GM19455 (cell line): ENCODE measurements around the gene CHD9NB.
A peak's percentile ranks its signal among the peaks of the same experiment; 100 is the strongest.

Experiments used
- ATAC-seq: cut with Tn5 transposase; IDR thresholded peaks from one replicate; pipeline ENCODE4 v1.9.1; 2021; ENCODE audit not compliant: unreplicated experiment

Gene CHD9NB

GRCh38 chr16:53052519-53053501, at the start of gene CHD9NB:
Gene CHD9NB, minus strand, starts transcription at chr16:53052897. Its CDS starts 8,739 bp downstream, at chr16:53044158.
- ATAC-seq: no peak

- ATAC-seq: no peak
Observed at GRCh38 chr16:53100889-53101288, 48.2 kb upstream of the CHD9NB start.

GRCh38 chr16:53100131-53100748, 47.5 kb upstream of the CHD9NB start:
- no peak for ATAC-seq

GRCh38 chr16:53099318-53100130, 46.8 kb upstream of the CHD9NB start:
- ATAC-seq: peak; percentile 54

- peak; percentile 65 for ATAC-seq
Observed at GRCh38 chr16:53098526-53099317, 46.0 kb upstream of the CHD9NB start.

GRCh38 chr16:53097190-53097589, 44.5 kb upstream of the CHD9NB start:
- ATAC-seq: no peak

GRCh38 chr16:53094013-53094630, 41.4 kb upstream of the CHD9NB start:
- peak; percentile 49 for ATAC-seq

GRCh38 chr16:53093162-53093744, 40.6 kb upstream of the CHD9NB start:
- ATAC-seq: no peak

GRCh38 chr16:53092284-53092683, 39.6 kb upstream of the CHD9NB start:
- no peak for ATAC-seq

- ATAC-seq: peak; percentile 34
Observed at GRCh38 chr16:53091466-53092211, 38.9 kb upstream of the CHD9NB start.

- ATAC-seq: peak; percentile 67
Observed at GRCh38 chr16:53090591-53091411, 38.1 kb upstream of the CHD9NB start.

- ATAC-seq: no peak
Observed at GRCh38 chr16:53090286-53090590, 37.5 kb upstream of the CHD9NB start.

GRCh38 chr16:53089434-53090285, 37.0 kb upstream of the CHD9NB start:
- ATAC-seq: no peak

GRCh38 chr16:53087101-53087500, 34.4 kb upstream of the CHD9NB start:
- ATAC-seq: no peak

- no peak for ATAC-seq
Observed at GRCh38 chr16:53085931-53086421, 33.3 kb upstream of the CHD9NB start.

GRCh38 chr16:53085369-53085843, 32.7 kb upstream of the CHD9NB start:
- ATAC-seq: no peak

GRCh38 chr16:53084746-53085334, 32.1 kb upstream of the CHD9NB start:
- no peak for ATAC-seq
